ENCODE results near the gene SOD3. TPM values are rescaled to one million over a fixed set of nuclear protein-coding genes. Genes with fewer than 3 reads are reported as not detected.

Gene SOD3
- total RNA-seq, 1 experiment from 2014 or later, result 26.2 TPM

GRCh38 chr4:24809815-24810405 is 14.5 kb downstream of the SOD3 start:
- Mint-ChIP-seq H3K9me3 (ENCODE audit: low read depth, unreplicated experiment) (peaks cover 4% of the 10 kb centered on the region), H3K27me3 (ENCODE audit: unreplicated experiment) (no peaks in the 10 kb centered on the region), H3K36me3 (ENCODE audit: insufficient read depth, unreplicated experiment) (no peaks in the 10 kb centered on the region), H3K4me3 (ENCODE audit: low read depth, unreplicated experiment) (no peak overlapping the region), H3K4me1 (ENCODE audit: low read depth, unreplicated experiment) (no peaks in the 10 kb centered on the region), H3K27ac (ENCODE audit: unreplicated experiment) (no peak overlapping the region)
- DNase-seq, result no peak
- CTCF ChIA-PET, result no interaction called here
- TF ChIP-seq, protein P1, sequence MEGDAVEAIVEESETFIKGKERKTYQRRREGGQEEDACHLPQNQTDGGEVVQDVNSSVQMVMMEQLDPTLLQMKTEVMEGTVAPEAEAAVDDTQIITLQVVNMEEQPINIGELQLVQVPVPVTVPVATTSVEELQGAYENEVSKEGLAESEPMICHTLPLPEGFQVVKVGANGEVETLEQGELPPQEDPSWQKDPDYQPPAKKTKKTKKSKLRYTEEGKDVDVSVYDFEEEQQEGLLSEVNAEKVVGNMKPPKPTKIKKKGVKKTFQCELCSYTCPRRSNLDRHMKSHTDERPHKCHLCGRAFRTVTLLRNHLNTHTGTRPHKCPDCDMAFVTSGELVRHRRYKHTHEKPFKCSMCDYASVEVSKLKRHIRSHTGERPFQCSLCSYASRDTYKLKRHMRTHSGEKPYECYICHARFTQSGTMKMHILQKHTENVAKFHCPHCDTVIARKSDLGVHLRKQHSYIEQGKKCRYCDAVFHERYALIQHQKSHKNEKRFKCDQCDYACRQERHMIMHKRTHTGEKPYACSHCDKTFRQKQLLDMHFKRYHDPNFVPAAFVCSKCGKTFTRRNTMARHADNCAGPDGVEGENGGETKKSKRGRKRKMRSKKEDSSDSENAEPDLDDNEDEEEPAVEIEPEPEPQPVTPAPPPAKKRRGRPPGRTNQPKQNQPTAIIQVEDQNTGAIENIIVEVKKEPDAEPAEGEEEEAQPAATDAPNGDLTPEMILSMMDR (IDR thresholded peaks at IDR 0.05; ENCODE audit: unreplicated experiment), result no peak
- intact Hi-C loops (cut with micrococcal nuclease; ENCODE audit: unreplicated experiment), result no loop called here
- no TSS peak for BruUV-seq (replicated peaks)

- Mint-ChIP-seq H3K9me3 (ENCODE audit: low read depth, unreplicated experiment) (peaks cover 4% of the 10 kb centered on the region), H3K36me3 (ENCODE audit: insufficient read depth, unreplicated experiment) (no peaks in the 10 kb centered on the region), H3K4me3 (ENCODE audit: low read depth, unreplicated experiment) (no peak overlapping the region), H3K4me1 (ENCODE audit: low read depth, unreplicated experiment) (no peaks in the 10 kb centered on the region), H3K27ac (ENCODE audit: unreplicated experiment) (no peak overlapping the region), H3K27me3 (ENCODE audit: unreplicated experiment) (no peaks in the 10 kb centered on the region)
- TF ChIP-seq, protein P1 (IDR thresholded peaks at IDR 0.05; ENCODE audit: unreplicated experiment), result no peak
- CTCF ChIA-PET, result interaction anchor here (0.6 kb wide), 1 partner anchor 48 kb away, joined by 3 read pairs; no protein-coding TSS in a partner anchor
- no TSS peak for BruUV-seq (replicated peaks)
- intact Hi-C loops (cut with micrococcal nuclease; ENCODE audit: unreplicated experiment), result no loop called here
- no peak for DNase-seq
Measured at GRCh38 chr4:24810871-24811631, 15.7 kb downstream of the SOD3 start.

GRCh38 chr4:24813732-24814131 is 18.4 kb downstream of the SOD3 start:
- CTCF ChIA-PET, result no interaction called here
- no peaks in the 10 kb centered on the region for H3K27me3 Mint-ChIP-seq (ENCODE audit: unreplicated experiment)
- H3K4me1 Mint-ChIP-seq (ENCODE audit: low read depth, unreplicated experiment), result no peaks in the 10 kb centered on the region
- TF ChIP-seq, protein P1 (IDR thresholded peaks at IDR 0.05; ENCODE audit: unreplicated experiment), result no peak
- H3K27ac Mint-ChIP-seq (ENCODE audit: unreplicated experiment), result no peak overlapping the region
- H3K4me3 Mint-ChIP-seq (ENCODE audit: low read depth, unreplicated experiment), result no peak overlapping the region
- H3K36me3 Mint-ChIP-seq (ENCODE audit: insufficient read depth, unreplicated experiment), result no peaks in the 10 kb centered on the region
- intact Hi-C loops (cut with micrococcal nuclease; ENCODE audit: unreplicated experiment), result no loop called here
- no TSS peak for BruUV-seq (replicated peaks)
- H3K9me3 Mint-ChIP-seq (ENCODE audit: low read depth, unreplicated experiment), result peaks cover 8% of the 10 kb centered on the region
- no peak for DNase-seq

DNA sequence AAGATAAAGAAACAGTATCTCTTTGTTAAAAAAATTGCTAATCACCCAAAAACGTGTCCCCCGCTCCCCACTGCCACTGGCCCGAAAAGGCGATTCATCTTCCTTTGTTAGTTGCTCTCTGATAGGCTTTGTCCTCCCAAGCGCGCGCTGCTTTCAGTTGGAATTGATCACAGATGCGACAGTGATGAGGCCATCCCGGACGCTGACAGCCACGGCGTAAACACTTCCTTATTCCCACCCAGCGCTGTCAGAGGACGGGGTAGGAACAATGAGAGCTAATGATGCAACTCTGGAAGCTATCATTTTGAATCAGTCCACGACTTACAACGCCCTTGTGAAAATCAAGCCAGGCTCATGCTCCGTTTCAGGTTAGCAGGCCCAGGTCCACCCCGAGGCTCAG is 21.4 kb downstream of the SOD3 start:
- TF ChIP-seq, protein P1 (IDR thresholded peaks at IDR 0.05; ENCODE audit: unreplicated experiment), result no peak
- no peaks in the 10 kb centered on the region for H3K4me1 Mint-ChIP-seq (ENCODE audit: low read depth, unreplicated experiment)
- no peaks in the 10 kb centered on the region for H3K36me3 Mint-ChIP-seq (ENCODE audit: insufficient read depth, unreplicated experiment)
- no peaks in the 10 kb centered on the region for H3K27me3 Mint-ChIP-seq (ENCODE audit: unreplicated experiment)
- DNase-seq, result no peak
- no TSS peak for BruUV-seq (replicated peaks)
- CTCF ChIA-PET, result no interaction called here
- intact Hi-C loops (cut with micrococcal nuclease; ENCODE audit: unreplicated experiment), result no loop called here
- no peak overlapping the region for H3K27ac Mint-ChIP-seq (ENCODE audit: unreplicated experiment)
- H3K9me3 Mint-ChIP-seq (ENCODE audit: low read depth, unreplicated experiment), result peaks cover 8% of the 10 kb centered on the region
- no peak overlapping the region for H3K4me3 Mint-ChIP-seq (ENCODE audit: low read depth, unreplicated experiment)
